Stimulated activated CD8-positive, alpha-beta memory T cell treated with anti-CD3 and anti-CD28 coated beads, Interleukin-7, amount 100 ng/mL, for 24 hours (primary cell): ENCODE data around the gene KHNYN.
A peak's percentile ranks its signal among the peaks of the same experiment; 100 is the strongest.

Experiments used
- DNase-seq: peaks from one replicate; pipeline ENCODE4 v3.0.0-alpha.2; 2020; ENCODE audit warnings: low read depth

Gene KHNYN

DNA sequence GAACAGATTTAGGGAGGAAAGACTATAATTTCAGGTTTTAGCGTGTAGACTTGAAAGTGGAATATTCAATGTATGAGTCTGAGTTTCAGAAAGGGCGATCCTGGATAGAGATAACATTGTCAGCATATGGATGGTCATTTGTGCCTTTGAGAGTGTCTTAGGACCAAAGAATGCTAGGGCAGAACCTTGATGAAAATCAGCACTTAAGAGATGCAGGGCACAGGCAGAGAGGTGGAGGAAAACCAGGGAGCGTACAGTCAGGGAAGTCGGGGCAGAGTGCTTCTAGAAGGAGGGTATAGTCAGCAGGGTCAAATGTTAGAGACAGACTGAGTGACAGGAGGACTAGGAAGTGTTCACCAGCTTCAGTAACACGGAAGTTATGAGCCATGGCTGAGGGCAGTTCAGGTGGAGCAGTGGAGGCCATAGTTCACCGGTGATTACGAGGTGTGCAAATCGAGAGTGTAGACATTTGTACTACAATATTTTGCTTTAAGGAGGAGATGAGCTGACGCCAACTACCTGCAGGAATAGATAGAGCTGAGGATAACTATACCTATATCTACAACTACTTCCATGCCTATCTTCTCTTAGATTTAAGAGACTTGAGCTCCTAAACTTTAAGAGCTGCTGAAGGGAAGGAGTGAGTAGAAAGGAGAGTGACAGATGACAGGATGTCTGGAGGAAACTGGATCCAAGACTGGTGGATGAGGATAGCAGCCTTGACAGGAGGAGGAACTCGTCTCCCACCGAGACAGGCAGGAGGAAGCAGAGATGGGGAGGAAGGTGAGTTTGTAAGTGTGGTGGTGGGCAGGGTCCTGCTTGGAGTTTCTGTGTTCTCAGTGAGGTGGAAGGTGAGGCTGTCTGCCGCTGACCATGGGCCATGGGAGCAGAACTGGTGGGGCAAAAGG is 6.8 kb upstream of the KHNYN start:
- DNase-seq, result no peak

DNA sequence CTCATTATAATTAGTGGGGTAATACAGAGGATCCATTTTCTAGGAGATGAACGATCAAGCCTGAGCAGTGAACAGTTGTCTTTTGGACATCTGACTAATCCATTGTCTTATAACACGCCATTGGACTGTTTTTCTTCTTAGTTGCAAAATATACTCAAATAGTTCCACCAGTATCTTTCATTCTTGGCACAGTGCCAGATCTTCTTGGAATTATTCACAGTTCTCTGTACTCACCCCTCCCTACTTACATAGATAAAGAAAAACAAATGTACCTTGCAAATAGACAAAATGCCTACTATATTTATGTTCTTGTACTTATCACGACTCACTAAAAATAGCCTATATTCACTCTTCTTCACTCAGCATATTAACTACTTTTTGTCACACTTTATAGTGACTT is 4.0 kb upstream of the KHNYN start:
- no peak for DNase-seq

DNA sequence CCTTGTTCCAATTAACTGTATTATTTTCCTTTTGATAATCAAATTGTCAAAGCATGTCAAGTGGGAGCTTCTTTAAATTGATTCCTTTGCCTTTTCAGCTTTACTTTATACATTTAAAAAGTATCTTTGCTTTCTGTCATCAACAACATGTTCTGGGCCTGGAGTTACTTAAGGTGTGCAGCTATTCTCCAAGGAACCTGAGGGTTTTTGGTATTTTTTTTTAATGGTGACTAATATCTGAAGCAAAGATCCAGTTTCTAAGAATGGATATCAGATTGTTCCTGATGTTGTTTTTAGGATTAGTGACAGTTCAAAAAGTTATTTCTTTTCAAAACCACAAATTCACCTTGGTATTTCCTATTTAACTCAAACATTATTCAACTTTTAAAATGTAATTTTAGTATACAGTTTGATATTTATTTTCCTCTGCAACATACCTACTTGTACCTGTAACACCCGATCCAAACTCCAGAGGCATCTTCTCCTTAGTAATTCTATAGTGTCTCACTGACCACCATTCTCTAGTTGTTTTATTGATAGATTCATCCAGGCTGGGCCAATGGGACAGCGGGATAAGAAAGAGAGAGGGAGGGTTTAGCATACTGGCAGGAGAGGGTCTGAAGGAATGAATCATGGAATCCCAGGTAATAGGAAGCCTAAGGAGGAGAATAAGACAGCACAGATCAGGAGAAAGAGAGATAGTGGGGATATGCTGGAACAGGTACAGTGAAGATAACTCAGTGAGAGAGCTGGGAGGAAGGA is 3.4 kb upstream of the KHNYN start:
- no peak for DNase-seq

DNA sequence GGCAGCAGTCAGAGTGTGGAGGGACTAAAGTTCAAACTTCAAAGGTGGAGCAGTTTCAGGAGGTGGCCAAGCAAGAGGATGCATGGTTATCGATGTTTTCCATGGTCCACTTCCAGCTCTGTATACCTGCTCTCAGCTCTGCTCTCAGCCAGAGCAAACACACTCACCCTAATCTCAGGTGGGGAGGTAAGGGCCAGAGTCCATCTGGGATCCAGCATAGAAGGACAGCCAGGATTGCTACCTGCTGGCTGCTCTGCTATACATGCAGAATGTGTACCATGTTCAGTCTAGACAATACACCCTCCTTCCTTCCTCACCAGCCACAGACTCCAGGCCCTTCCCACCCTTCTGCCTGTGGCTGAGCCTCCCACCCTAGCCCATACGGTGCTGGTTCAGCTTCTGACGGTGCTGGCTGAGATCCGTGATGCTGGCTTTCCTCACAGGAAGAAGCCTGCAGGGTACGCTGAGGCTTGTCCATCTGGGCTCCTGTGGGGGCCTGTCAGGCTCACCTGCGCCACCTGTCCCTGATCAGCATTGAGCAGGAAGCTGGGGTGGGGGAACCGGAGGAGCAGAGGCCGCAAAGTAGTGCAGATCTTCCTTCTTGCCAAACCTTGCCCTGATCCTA is 2.7 kb upstream of the KHNYN start:
- DNase-seq, result no peak

DNA sequence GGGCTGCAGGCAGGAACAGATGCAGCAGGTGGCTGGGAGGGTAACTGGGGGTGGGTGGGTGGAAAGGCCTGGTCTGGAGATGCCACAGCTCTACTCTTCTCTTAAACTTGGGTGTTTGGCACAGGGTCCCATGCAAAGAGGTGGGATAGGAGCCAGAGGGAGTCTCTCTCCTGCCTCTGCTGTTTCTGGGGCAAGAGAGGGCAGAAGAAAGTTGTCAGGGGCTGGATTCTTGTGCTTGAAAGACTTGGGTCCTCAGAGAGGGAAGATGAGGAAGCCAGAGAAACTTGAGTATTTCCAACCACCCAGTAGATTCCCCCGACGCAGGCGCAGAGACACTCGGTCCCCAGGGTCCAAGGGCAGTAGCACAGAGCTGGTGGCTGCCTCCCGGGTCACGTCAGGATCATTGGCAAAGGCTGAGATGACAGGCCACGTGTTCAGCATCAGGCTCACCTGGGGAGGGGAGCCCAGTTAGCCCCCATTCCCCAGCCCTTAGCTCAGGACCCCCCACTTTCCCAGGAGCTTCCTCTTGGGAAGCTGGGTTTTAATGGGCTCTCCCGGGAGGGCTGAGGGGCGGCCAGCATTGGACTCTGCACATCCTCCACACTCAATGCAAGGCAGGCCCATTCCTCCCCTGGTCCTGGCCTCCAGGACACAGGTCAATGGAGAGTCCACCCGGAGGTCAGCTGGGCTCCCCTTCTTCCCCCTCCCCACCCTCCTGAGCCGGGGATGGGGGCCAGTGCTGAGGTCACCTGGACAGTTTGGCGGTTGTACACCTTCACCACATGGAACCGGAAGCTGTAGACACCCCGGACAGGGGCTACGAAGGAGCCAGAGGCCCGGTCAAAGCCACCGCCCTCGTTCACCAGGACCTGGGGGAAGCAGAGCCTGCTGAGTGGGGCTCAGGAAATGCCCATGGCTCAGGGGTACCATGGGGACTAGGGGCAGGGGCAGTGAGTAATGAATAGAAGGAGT is 1.9 kb upstream of the KHNYN start:
- no peak for DNase-seq

DNA sequence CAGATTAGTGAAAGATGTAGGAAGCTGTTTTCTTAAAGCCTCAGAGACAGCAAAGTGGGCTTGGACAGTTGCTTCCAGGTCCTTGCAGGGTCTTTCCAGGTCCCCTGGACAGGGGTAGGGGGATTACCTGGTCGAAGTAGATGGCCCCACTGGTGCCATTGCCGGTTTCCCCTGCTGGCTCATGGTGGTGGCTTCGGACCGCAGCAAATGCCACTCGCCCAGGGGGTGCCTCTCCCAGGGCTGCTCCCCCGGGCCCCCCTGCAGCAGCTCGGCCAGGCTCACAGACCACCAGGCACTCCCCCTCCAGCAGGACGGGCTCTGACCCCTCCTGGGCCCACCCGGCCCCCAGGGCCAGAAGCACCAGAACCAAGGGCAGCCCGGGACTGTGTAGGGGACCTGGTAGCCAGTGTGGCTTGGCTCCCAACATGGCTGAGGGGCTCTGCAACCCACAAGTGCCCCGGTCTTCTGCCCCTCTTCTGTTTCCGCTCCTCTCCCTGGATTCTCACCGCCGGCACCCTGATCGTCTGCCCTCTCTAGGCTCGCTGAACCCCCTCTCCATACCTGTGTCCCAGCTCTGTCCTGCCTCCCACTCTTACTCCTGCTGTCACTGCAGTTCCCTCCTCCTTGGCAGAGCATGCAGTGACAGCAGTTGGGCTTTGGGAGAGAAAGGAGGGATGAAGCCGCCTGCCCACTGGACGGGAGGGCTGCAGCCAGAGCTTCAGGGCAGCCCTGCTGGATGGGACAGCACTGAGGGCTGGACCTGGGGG is 943 bp upstream of the KHNYN start:
- no peak for DNase-seq

DNA sequence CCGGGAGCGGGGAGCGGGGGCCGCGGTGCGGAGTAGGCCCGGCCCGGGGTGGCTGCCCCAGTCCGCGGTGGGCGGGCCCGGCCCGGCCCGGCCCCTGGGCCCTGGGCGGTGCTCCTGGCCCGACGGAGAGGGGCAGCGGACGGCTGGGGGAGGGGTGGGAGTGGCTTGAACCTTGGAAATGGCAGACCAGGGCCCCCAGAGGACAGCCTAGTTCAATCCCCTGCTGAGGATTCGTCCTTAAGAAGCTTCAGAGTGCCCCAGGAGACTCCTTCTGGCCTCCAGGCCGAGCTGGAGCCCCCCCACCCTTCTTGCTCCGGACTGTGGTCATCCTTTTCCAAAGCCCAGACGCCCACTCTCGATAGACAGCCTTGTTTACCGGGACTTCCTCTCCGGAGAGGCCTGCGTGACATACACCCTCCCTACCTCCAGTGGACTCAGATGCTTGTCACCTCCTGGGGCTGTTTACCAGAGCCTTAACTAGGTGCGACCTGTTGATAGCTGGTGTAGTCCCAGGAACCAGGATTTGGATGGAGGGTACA is 458 bp downstream of the KHNYN start:
- DNase-seq, result no peak

DNA sequence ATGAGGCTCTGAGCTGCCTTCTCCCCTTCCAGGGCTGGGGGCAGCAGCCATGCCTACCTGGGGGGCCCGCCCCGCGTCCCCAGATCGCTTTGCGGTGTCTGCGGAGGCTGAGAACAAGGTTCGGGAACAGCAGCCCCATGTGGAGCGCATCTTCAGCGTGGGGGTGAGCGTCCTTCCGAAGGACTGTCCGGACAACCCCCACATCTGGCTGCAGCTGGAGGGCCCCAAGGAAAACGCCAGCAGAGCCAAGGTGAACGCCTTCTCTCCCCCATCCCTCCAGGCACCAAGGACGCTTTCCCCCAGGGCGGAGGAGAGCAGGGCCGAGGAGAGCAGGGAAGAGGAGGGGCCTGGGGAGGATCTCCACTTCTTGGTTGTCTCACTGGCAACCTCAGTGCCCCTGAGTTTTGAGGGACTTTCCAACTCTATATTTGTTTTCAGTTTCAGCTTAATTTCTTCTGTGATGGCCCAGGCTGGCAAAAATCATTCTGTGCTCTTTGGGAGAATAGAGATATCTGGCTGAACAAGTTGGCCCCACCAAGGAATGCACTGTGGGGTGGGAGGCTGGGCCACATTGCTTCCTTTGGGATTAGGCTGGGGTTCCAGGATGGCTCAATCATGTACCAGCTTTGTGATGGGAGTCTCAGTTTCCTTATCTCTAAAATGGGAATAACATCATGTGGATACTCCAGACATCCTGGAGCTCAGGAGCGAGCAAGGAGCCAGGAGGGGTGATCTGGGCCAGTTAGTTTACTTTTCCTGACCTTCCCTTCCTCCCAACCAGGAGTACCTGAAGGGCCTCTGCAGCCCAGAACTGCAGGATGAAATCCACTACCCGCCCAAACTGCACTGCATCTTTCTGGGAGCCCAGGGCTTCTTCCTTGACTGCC is 1.2 kb downstream of the KHNYN start:
- no peak for DNase-seq

DNA sequence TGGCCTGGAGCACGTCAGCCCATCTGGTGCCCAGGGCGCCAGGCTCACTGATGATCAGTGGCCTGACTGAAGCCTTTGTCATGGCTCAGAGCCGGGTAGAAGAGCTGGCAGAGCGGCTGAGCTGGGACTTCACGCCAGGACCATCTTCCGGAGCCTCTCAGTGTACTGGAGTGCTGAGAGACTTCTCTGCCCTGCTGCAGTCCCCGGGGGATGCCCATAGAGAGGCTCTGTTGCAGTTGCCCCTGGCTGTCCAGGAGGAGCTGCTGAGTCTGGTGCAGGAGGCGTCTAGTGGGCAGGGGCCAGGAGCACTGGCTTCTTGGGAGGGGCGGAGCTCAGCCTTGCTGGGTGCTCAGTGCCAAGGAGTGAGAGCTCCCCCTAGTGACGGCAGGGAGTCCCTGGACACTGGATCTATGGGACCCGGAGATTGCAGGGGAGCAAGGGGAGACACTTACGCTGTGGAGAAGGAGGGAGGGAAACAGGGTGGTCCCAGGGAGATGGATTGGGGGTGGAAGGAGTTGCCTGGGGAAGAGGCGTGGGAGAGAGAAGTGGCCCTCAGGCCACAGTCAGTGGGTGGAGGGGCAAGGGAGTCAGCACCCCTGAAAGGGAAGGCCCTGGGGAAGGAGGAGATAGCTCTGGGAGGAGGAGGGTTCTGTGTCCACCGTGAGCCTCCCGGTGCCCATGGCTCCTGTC is 2.0 kb downstream of the KHNYN start:
- DNase-seq, result peak; percentile 78

DNA sequence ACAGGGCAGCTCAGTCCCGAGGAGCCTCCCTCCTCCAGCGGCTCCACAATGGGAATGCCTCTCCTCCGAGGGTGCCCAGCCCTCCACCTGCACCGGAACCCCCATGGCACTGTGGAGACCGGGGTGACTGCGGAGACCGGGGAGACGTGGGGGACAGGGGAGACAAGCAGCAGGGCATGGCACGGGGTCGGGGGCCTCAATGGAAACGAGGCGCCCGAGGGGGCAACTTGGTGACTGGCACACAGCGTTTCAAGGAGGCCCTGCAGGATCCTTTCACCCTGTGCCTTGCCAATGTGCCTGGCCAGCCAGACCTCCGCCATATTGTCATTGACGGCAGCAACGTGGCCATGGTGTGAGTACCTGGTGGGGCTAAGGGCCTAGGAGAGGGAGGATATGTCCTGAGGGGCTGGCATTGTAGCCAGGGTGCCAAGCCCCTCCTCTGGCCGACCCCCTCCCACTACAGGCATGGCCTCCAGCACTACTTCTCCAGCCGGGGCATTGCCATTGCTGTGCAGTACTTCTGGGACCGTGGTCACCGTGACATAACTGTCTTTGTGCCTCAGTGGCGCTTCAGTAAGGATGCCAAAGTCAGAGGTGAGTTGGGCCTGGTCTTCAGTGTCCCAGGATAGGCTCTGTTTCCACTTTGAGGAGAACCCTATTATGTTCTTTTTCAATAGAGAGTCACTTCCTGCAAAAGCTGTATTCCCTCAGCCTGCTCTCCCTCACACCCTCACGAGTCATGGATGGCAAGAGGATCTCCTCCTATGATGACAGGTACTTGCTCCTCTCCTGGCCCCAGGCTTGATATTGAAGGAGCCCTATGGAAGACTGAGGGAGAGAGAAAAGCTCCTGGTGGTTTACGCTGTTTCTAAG is 2.7 kb downstream of the KHNYN start:
- DNase-seq, result no peak

DNA sequence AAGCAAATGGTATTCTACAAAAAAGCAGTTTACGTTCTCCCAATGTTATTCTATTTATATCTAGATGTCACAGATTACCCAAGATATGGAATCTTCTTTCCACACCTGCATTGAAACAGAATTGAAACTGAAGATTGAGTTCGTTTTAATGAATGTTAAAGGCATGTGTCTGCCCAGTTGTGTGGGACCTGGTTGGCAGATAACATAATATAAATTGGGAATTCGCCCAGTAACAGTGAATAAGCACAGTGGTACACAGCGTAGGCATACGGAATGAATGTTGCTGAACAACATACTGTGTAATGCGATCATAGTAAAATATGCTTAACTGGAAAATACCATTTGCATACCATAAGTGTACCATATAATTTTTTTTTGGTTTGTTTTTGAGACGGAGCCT is 4.3 kb downstream of the KHNYN start:
- no peak for DNase-seq

DNA sequence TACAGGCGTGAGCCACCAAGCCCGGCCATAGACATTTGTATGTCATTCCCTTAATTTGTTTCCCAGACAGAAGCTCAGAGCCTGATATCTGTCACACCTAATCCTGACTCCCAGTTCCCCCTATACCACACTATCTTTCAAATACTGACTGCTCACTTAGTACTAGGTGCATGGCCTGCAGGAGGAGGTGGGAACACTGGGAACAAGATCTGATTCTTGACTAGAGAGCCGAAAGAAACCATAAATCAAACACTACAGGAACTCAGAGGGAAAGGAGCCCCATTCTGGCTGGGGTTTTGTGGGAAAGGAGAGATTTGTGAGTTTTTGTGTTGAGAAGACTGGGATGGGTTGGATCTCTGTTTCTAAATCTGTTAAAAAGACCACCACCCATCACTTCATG is 4.9 kb downstream of the KHNYN start:
- DNase-seq, result no peak

DNA sequence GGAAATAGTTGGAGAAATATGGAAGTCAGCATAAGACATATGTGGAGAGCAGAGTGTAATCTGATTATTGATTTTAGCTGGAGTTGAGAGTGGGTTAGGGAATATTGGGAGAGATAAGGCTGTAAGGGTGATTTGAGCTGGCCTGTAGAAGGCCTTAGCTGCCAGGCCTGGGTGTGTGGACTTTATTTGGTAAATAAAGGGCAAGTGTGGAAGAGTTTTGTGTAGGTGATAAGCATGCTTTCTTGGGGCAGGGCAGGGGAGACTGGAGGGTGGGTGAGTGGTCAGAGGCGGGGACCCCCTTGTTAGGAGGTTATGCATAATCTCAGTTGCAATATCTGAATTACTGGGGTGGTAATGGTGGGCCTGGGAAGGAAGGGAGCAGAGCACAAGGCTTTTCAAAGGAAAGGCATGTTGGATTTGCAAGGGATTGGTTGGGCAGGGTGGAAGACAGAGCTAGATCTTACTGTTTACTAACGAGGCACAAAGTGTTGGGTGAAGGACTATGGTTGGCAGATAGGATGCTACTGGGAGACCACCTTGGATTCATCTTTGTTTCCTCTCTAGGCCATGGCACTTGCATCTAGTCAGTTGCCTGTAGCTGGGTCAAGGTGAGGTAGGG is 5.5 kb downstream of the KHNYN start:
- no peak for DNase-seq

DNA sequence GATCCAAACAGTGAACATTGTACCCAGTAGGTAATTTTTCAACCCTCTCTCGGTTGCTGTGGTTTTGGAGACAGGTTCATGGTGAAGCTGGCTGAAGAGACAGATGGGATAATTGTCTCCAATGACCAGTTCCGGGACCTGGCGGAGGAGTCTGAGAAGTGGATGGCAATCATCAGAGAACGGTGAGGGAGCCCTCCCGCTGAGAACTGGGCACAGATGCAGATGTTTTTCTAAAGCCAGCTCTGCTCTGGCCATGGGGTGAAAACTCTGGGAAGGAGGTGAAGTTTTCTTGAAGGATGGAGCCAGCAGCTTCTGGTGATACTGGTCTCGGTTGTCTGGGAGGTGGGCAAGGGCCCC is 6.2 kb downstream of the KHNYN start:
- no peak for DNase-seq

DNA sequence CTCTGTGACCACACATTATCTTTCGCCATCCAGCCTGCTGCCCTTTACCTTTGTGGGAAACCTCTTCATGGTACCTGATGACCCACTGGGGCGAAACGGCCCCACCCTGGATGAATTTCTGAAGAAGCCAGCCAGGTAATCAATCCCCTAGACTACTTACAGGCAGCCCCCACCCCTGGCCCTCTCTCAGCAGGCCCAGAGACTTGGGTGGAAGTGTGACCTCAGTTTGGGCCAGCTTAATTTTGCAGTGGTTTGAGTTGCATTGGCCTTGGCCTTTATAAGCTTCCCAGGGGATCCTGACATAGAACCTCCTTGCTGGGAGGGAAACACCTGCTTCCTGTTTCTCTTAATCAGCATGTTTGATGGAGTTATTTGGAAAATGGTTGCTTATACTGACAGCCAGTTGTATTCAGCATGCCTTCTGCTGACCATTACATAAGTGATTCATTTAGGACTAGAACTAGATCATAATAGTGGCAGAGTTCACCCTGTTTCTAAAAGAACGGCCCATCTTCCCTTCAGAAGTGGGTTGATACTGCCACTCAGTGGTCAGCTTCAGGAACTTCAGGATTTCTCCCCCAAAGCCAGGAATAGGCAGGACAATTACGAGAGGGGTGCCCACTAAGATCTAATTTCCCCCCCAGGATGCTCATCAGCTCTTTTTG is 6.7 kb downstream of the KHNYN start:
- no peak for DNase-seq

DNA sequence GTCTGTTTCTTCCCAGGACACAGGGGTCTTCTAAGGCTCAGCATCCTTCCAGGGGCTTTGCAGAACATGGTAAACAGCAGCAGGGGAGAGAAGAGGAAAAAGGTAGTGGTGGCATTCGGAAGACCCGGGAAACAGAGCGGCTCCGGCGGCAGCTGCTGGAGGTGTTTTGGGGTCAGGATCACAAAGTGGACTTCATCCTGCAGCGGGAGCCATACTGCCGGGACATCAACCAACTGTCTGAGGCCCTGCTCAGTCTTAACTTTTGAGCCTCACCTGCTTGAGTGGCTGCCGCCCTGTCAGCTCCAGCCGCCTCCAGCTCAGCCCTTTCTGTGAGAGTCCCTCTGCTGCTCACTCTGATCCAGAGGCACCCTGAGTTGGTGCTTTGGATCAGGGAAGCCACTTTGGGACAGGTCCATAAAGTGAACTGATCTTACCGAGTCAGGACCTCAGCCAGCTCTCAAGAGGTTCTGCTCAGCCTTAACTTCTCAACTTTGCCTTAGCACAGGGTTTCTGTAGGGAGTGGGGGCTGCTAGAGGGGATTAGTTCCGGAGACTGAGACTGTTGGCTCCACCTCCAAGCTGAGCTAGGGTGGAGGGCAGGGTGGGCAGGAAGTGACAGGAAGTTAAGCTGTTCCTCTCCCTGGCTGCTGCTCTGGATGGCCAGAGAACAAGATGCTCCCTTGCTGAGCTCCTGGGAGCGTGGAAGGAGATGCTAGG is 7.4 kb downstream of the KHNYN start:
- DNase-seq, result no peak

DNA sequence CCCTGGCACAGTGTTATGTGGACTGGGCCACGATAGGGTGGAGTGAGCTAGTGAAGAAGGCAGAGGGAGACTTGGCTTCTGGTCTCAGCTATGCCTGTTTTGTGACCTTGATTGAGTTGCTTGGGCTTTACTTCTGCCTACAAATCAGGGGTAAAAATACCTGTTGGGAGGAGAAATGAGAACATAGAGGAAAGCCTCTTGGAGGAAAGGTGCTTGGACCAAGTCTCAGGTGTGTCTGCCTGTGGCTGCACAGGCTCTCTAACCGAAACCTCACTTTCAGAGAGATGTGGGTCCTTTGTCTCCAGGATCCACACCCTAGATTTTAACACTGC is 7.9 kb downstream of the KHNYN start:
- DNase-seq, result no peak
